Natural killer cell (primary cell): ENCODE results near the gene GLIS1. TPM values are rescaled to one million over a fixed set of nuclear protein-coding genes. Genes with fewer than 3 reads are reported as not detected.

Experiments used
- ATAC-seq, 3 donors: fragments of 150-1000 bp in 2 of 3; fragments of 200-7000 bp in 1 of 3; cut with Tn5 transposase; 1 replicate in 1 of 3; 2 replicates in 2 of 3; pipeline ENCODE4 v1.10.0; 2021; ENCODE audit warnings: mild to moderate bottlenecking in 2 of 3, moderate library complexity in 2 of 3
- DNase-seq, 2 donors: peaks; one replicate each; pipeline versions ENCODE4 v3.0.0 to v3.0.0-alpha.2; 2013 to 2021; ENCODE audit warnings: mixed read lengths in 1 of 2
- H3K27ac ChIP-seq: one replicate; pipeline ENCODE4 v1.5.1; 2013; ENCODE audit warnings: mild to moderate bottlenecking, low read length
- H3K27me3 ChIP-seq: one replicate; pipeline ENCODE4 v1.6.1; 2013; ENCODE audit warnings: low read length; ENCODE audit not compliant: control insufficient read depth, insufficient read depth
- H3K36me3 ChIP-seq: one replicate; pipeline ENCODE4 v1.6.1; 2013; ENCODE audit warnings: low read length; ENCODE audit not compliant: control insufficient read depth, insufficient read depth
- H3K4me1 ChIP-seq: one replicate; pipeline ENCODE4 v1.6.1; 2013; ENCODE audit warnings: low read length; ENCODE audit not compliant: control insufficient read depth, insufficient read depth
- H3K4me3 ChIP-seq: one replicate; pipeline ENCODE4 v1.5.1; 2013; ENCODE audit warnings: low read length
- H3K9me3 ChIP-seq: one replicate; pipeline ENCODE4 v1.6.1; 2013; ENCODE audit warnings: low read length; ENCODE audit not compliant: control insufficient read depth, insufficient read depth
- H3K27ac Mint-ChIP-seq, 2 donors: one replicate each; pipeline ENCODE4 v1.8.0; 2022; ENCODE audit warnings: mild to moderate bottlenecking in 2 of 2, mixed read lengths in 2 of 2, moderate library complexity in 1 of 2
- H3K27me3 Mint-ChIP-seq, 2 donors: one replicate each; pipeline ENCODE4 v1.8.0; 2022; ENCODE audit warnings: low read depth in 2 of 2, mixed read lengths in 2 of 2
- H3K36me3 Mint-ChIP-seq: one replicate; pipeline ENCODE4 v1.8.0; 2022; ENCODE audit warnings: mixed read lengths
- H3K4me1 Mint-ChIP-seq, 2 donors: one replicate each; pipeline ENCODE4 v1.8.0; 2022; ENCODE audit warnings: mixed read lengths in 2 of 2
- H3K4me3 Mint-ChIP-seq: one replicate; pipeline ENCODE4 v1.8.0; 2022; ENCODE audit warnings: mild to moderate bottlenecking, moderate library complexity, mixed read lengths
- H3K9me3 Mint-ChIP-seq, 2 donors: one replicate each; pipeline ENCODE4 v1.8.0; 2022; ENCODE audit warnings: mixed read lengths in 2 of 2
- CTCF ChIP-seq: fragments of 200-600 bp; IDR thresholded peaks from one replicate; pipeline ENCODE4 v1.8.0; 2022; ENCODE audit warnings: antibody characterized with exemption
- WGBS: methylation state at CpG from one replicate; pipeline ENCODE4 v1.1.7; 2013; ENCODE audit warnings: missing lambda C conversion rate; ENCODE audit not compliant: insufficient coverage; 5-methylcytosine and 5-hydroxymethylcytosine counted together
- intact Hi-C: fragments of 100-400 bp; cut with micrococcal nuclease; formaldehyde crosslinking; loops from one replicate; pipeline ENCODE4 v1.14.2; 2022
- total RNA-seq, 4 donors: library from RNA; stranded (reverse); fragments of 120-200 nt in 1 of 4; gene quantifications; one replicate each; pipeline versions ENCODE4 v1.2.3 to v1.2.4, GENCODE V29; 2013 to 2022

The GLIS1 gene
- total RNA-seq, 3 donors from 2014 or later (not counting 1 experiment from before 2014, with no cell fraction given): not detected

- ATAC-seq: no peak
- no peaks in the 10 kb centered on the region for H3K36me3 ChIP-seq
- H3K27me3 ChIP-seq: no peaks in the 10 kb centered on the region
- DNase-seq: no peak
- WGBS: 90% methylated on average over 8 of the region's 8 CpGs
- H3K4me1 Mint-ChIP-seq: peaks cover 7% of the 10 kb centered on the region in 2 donors
- no peaks in the 10 kb centered on the region for H3K9me3 Mint-ChIP-seq
- no peaks in the 10 kb centered on the region for H3K36me3 Mint-ChIP-seq
- no peak overlapping the region for H3K4me3 Mint-ChIP-seq
- H3K4me1 ChIP-seq: peaks cover 13% of the 10 kb centered on the region
- H3K9me3 ChIP-seq: no peaks in the 10 kb centered on the region
- peak overlapping the region in 1 of 2 donors; percentile 16 for H3K27ac Mint-ChIP-seq
- peaks cover 8 to 23% of the 10 kb centered on the region in 2 donors for H3K27me3 Mint-ChIP-seq
- no peak for TF ChIP-seq CTCF
- no peak overlapping the region for H3K4me3 ChIP-seq
- no peak overlapping the region for H3K27ac ChIP-seq
- intact Hi-C loops: no loop called here
These were observed 187.5 kb downstream of the GLIS1 start for GRCh38 chr1:53551428-53551995.

- intact Hi-C loops: no loop called here
- peaks cover 13% of the 10 kb centered on the region for H3K4me1 ChIP-seq
- Mint-ChIP-seq H3K4me1 (peaks cover 7% of the 10 kb centered on the region in 2 donors), H3K27ac (no peak overlapping the region), H3K36me3 (no peaks in the 10 kb centered on the region), H3K4me3 (no peak overlapping the region), H3K27me3 (peaks cover 8 to 23% of the 10 kb centered on the region in 2 donors), H3K9me3 (no peaks in the 10 kb centered on the region)
- H3K27ac ChIP-seq: no peak overlapping the region
- H3K4me3 ChIP-seq: no peak overlapping the region
- DNase-seq: no peak
- TF ChIP-seq CTCF: no peak
- no peaks in the 10 kb centered on the region for H3K27me3 ChIP-seq
- no peaks in the 10 kb centered on the region for H3K36me3 ChIP-seq
- peak in 2 of 3 donors; percentile 30 to 64 for ATAC-seq
- 71% methylated on average over 7 of the region's 7 CpGs for WGBS
- no peaks in the 10 kb centered on the region for H3K9me3 ChIP-seq
These were observed 188.7 kb downstream of the GLIS1 start for GRCh38 chr1:53550201-53550741.

GRCh38 chr1:53549781-53550180 is 189.2 kb downstream of the GLIS1 start:
- Histone ChIP-seq H3K27ac (no peak overlapping the region), H3K36me3 (no peaks in the 10 kb centered on the region), H3K4me1 (peaks cover 11% of the 10 kb centered on the region), H3K9me3 (no peaks in the 10 kb centered on the region), H3K4me3 (no peak overlapping the region), H3K27me3 (no peaks in the 10 kb centered on the region)
- TF ChIP-seq CTCF: no peak
- Mint-ChIP-seq H3K4me3 (no peak overlapping the region), H3K36me3 (no peaks in the 10 kb centered on the region), H3K9me3 (no peaks in the 10 kb centered on the region), H3K4me1 (peaks cover 7% of the 10 kb centered on the region in 2 donors), H3K27me3 (peaks cover 8 to 23% of the 10 kb centered on the region in 2 donors), H3K27ac (no peak overlapping the region)
- ATAC-seq (no peak), DNase-seq (no peak)
- 87% methylated on average over 2 of the region's 3 CpGs for WGBS
- intact Hi-C loops: no loop called here

- H3K9me3 ChIP-seq: no peaks in the 10 kb centered on the region
- H3K4me1 Mint-ChIP-seq: peaks cover 7% of the 10 kb centered on the region in 2 donors
- intact Hi-C loops: no loop called here
- H3K27ac ChIP-seq: no peak overlapping the region
- no peaks in the 10 kb centered on the region for H3K36me3 ChIP-seq
- peaks cover 8 to 27% of the 10 kb centered on the region in 2 donors for H3K27me3 Mint-ChIP-seq
- H3K4me1 ChIP-seq: peaks cover 6% of the 10 kb centered on the region
- H3K4me3 Mint-ChIP-seq: no peak overlapping the region
- no peak overlapping the region for H3K4me3 ChIP-seq
- ATAC-seq (no peak), DNase-seq (no peak)
- WGBS: 100% methylated on average over 1 of the region's 2 CpGs
- H3K36me3 Mint-ChIP-seq: no peaks in the 10 kb centered on the region
- H3K27ac Mint-ChIP-seq: no peak overlapping the region
- no peak for TF ChIP-seq CTCF
- H3K27me3 ChIP-seq: no peaks in the 10 kb centered on the region
- H3K9me3 Mint-ChIP-seq: no peaks in the 10 kb centered on the region
These were observed 189.7 kb downstream of the GLIS1 start for GRCh38 chr1:53549287-53549686.
